ENCODE data around the gene TAOK2.
A peak's percentile ranks its signal among the peaks of the same experiment; 100 is the strongest.

Gene TAOK2

DNA sequence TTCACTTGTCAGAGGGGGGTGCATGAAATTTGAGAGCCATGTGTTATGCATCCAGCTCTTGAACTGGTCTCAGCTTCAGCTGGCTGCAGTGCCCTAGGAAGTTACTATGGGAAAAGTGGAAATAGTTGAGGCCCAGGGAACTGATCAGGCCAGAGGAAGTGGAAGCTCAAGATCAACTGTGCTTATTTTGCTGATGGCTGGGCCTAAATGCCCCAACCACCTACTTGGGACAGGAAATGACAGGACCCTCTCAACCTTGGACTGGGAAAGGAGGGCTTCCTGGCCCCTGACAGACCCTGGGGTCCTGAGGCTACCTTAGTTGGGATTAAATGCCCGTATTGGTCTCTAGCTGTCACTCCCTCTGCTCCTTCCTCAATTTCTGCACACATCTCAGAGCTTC lies 1.2 kb upstream of the TAOK2 start:
- Histone ChIP-seq H3K4me3 (ENCODE audit: low read length) (no peak overlapping the region), H2BK15ac (replicated peaks; ENCODE audit: low read depth) (no peak overlapping the region), H2BK5ac (ENCODE audit: low read length) (no peak overlapping the region), H3K56ac (ENCODE audit: low read length) (no peak overlapping the region), H3K79me2 (ENCODE audit: control insufficient read depth, insufficient read depth, low read length) (peaks cover 28% of the 10 kb centered on the region), H4K5ac (ENCODE audit: low read length) (no peak overlapping the region), H3K4me1 (ENCODE audit: control insufficient read depth, low read depth, low read length) (peaks cover 12% of the 10 kb centered on the region), H3K18ac (ENCODE audit: low read length) (no peak overlapping the region), H3K36me3 (ENCODE audit: control insufficient read depth, insufficient read depth, low read length) (no peaks in the 10 kb centered on the region), H2BK120ac (ENCODE audit: low read depth, low read length) (no peak overlapping the region), H3K4ac (ENCODE audit: low read depth, low read length) (no peak overlapping the region), H2AK5ac (ENCODE audit: low read length) (no peak overlapping the region), H3K4me2 (ENCODE audit: low read length) (no peak overlapping the region), H3K9ac (ENCODE audit: low read length) (no peak overlapping the region), H3K79me1 (ENCODE audit: low read length) (peaks cover 21% of the 10 kb centered on the region), H3K23ac (ENCODE audit: low read length) (no peak overlapping the region), H3K27ac (ENCODE audit: low read depth, low read length) (no peak overlapping the region), H3K27me3 (ENCODE audit: insufficient read depth, low read length, poor library complexity) (no peaks in the 10 kb centered on the region), H4K8ac (ENCODE audit: low read depth, low read length) (no peak overlapping the region)
- no peak for DNase-seq
- WGBS (ENCODE audit: extremely low coverage, insufficient coverage, low lambda C conversion rate): no CpG with 5 or more reads among the region's 1 CpG

DNA sequence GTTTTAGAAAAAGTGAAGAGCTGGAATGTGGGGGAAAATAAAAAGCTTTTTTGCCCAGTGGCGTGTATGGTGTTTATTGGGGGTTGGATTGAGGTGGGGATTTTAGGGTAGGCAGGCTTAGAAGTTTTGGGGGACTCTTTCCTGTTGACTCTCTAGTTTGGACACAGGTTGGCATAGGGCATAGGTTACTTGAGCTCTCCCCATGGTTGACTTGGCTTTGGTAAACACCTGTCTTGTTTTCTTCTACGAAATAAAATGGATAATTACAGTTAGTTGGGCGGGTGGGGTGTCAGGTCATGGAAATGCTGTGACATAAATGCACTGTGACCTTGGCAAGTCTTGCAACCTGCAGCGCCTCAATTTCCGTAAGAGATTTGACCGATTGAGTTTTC lies 680 bp upstream of the TAOK2 start:
- H3K27ac ChIP-seq (ENCODE audit: low read depth, low read length): no peak overlapping the region
- no peak overlapping the region for H4K8ac ChIP-seq (ENCODE audit: low read depth, low read length)
- no peak overlapping the region for H3K23ac ChIP-seq (ENCODE audit: low read length)
- H2BK120ac ChIP-seq (ENCODE audit: low read depth, low read length): no peak overlapping the region
- DNase-seq: no peak
- peaks cover 28% of the 10 kb centered on the region for H3K79me2 ChIP-seq (ENCODE audit: control insufficient read depth, insufficient read depth, low read length)
- no peak overlapping the region for H3K56ac ChIP-seq (ENCODE audit: low read length)
- peaks cover 12% of the 10 kb centered on the region for H3K4me1 ChIP-seq (ENCODE audit: control insufficient read depth, low read depth, low read length)
- WGBS (ENCODE audit: extremely low coverage, insufficient coverage, low lambda C conversion rate): 100% methylated on average over 1 of the region's 6 CpGs
- H3K18ac ChIP-seq (ENCODE audit: low read length): no peak overlapping the region
- no peak overlapping the region for H2BK5ac ChIP-seq (ENCODE audit: low read length)
- H3K9ac ChIP-seq (ENCODE audit: low read length): no peak overlapping the region
- H4K5ac ChIP-seq (ENCODE audit: low read length): no peak overlapping the region
- no peaks in the 10 kb centered on the region for H3K36me3 ChIP-seq (ENCODE audit: control insufficient read depth, insufficient read depth, low read length)
- no peaks in the 10 kb centered on the region for H3K27me3 ChIP-seq (ENCODE audit: insufficient read depth, low read length, poor library complexity)
- H2AK5ac ChIP-seq (ENCODE audit: low read length): no peak overlapping the region
- H2BK15ac ChIP-seq (replicated peaks; ENCODE audit: low read depth): no peak overlapping the region
- peaks cover 23% of the 10 kb centered on the region for H3K79me1 ChIP-seq (ENCODE audit: low read length)
- H3K4me2 ChIP-seq (ENCODE audit: low read length): no peak overlapping the region
- peak overlapping the region; percentile 15 for H3K4me3 ChIP-seq (ENCODE audit: low read length)
- no peak overlapping the region for H3K4ac ChIP-seq (ENCODE audit: low read depth, low read length)

- Histone ChIP-seq H2BK15ac (replicated peaks; ENCODE audit: low read depth) (no peak overlapping the region), H3K9ac (ENCODE audit: low read length) (peak overlapping the region; percentile 90), H3K36me3 (ENCODE audit: control insufficient read depth, insufficient read depth, low read length) (peaks cover 2% of the 10 kb centered on the region), H2BK5ac (ENCODE audit: low read length) (no peak overlapping the region), H3K4me3 (ENCODE audit: low read length) (peak overlapping the region; percentile 88), H3K79me2 (ENCODE audit: control insufficient read depth, insufficient read depth, low read length) (peaks cover 28% of the 10 kb centered on the region), H4K5ac (ENCODE audit: low read length) (no peak overlapping the region), H3K18ac (ENCODE audit: low read length) (peak overlapping the region; percentile 35), H3K79me1 (ENCODE audit: low read length) (peaks cover 27% of the 10 kb centered on the region), H3K4me1 (ENCODE audit: control insufficient read depth, low read depth, low read length) (peaks cover 12% of the 10 kb centered on the region), H3K56ac (ENCODE audit: low read length) (peak overlapping the region; percentile 97), H3K27me3 (ENCODE audit: insufficient read depth, low read length, poor library complexity) (no peaks in the 10 kb centered on the region), H3K4me2 (ENCODE audit: low read length) (peak overlapping the region; percentile 21), H2AK5ac (ENCODE audit: low read length) (no peak overlapping the region), H3K27ac (ENCODE audit: low read depth, low read length) (peak overlapping the region; percentile 78), H3K23ac (ENCODE audit: low read length) (no peak overlapping the region), H2BK120ac (ENCODE audit: low read depth, low read length) (no peak overlapping the region), H4K8ac (ENCODE audit: low read depth, low read length) (no peak overlapping the region), H3K4ac (ENCODE audit: low read depth, low read length) (peak overlapping the region; percentile 62)
- no peak for DNase-seq
- WGBS (ENCODE audit: extremely low coverage, insufficient coverage, low lambda C conversion rate): no CpG with 5 or more reads among the region's 31 CpGs
Observed at GRCh38 chr16:29974291-29975133, 844 bp downstream of the TAOK2 start.

GRCh38 chr16:29975134-29975538 lies 1.5 kb downstream of the TAOK2 start:
- Histone ChIP-seq H2AK5ac (ENCODE audit: low read length) (no peak overlapping the region), H3K56ac (ENCODE audit: low read length) (peak overlapping the region; percentile 97), H4K8ac (ENCODE audit: low read depth, low read length) (no peak overlapping the region), H2BK15ac (replicated peaks; ENCODE audit: low read depth) (no peak overlapping the region), H3K4me3 (ENCODE audit: low read length) (peak overlapping the region; percentile 88), H3K4me2 (ENCODE audit: low read length) (peak overlapping the region; percentile 21), H3K9ac (ENCODE audit: low read length) (peak overlapping the region; percentile 90), H3K36me3 (ENCODE audit: control insufficient read depth, insufficient read depth, low read length) (peaks cover 4% of the 10 kb centered on the region), H4K5ac (ENCODE audit: low read length) (no peak overlapping the region), H3K27ac (ENCODE audit: low read depth, low read length) (no peak overlapping the region), H3K23ac (ENCODE audit: low read length) (no peak overlapping the region), H2BK5ac (ENCODE audit: low read length) (no peak overlapping the region), H3K79me1 (ENCODE audit: low read length) (peaks cover 27% of the 10 kb centered on the region), H3K18ac (ENCODE audit: low read length) (no peak overlapping the region), H2BK120ac (ENCODE audit: low read depth, low read length) (no peak overlapping the region), H3K4ac (ENCODE audit: low read depth, low read length) (no peak overlapping the region), H3K79me2 (ENCODE audit: control insufficient read depth, insufficient read depth, low read length) (peaks cover 28% of the 10 kb centered on the region), H3K27me3 (ENCODE audit: insufficient read depth, low read length, poor library complexity) (no peaks in the 10 kb centered on the region), H3K4me1 (ENCODE audit: control insufficient read depth, low read depth, low read length) (peaks cover 12% of the 10 kb centered on the region)
- no peak for DNase-seq
- no CpG with 5 or more reads among the region's 5 CpGs for WGBS (ENCODE audit: extremely low coverage, insufficient coverage, low lambda C conversion rate)

- Histone ChIP-seq H3K23ac (ENCODE audit: low read length) (no peak overlapping the region), H2BK5ac (ENCODE audit: low read length) (no peak overlapping the region), H3K4me3 (ENCODE audit: low read length) (no peak overlapping the region), H3K4ac (ENCODE audit: low read depth, low read length) (no peak overlapping the region), H3K18ac (ENCODE audit: low read length) (no peak overlapping the region), H3K27me3 (ENCODE audit: insufficient read depth, low read length, poor library complexity) (no peaks in the 10 kb centered on the region), H3K79me1 (ENCODE audit: low read length) (peaks cover 27% of the 10 kb centered on the region), H2AK5ac (ENCODE audit: low read length) (no peak overlapping the region), H3K79me2 (ENCODE audit: control insufficient read depth, insufficient read depth, low read length) (peaks cover 28% of the 10 kb centered on the region), H4K5ac (ENCODE audit: low read length) (no peak overlapping the region), H3K56ac (ENCODE audit: low read length) (peak overlapping the region; percentile 51), H3K4me1 (ENCODE audit: control insufficient read depth, low read depth, low read length) (peaks cover 12% of the 10 kb centered on the region), H4K8ac (ENCODE audit: low read depth, low read length) (no peak overlapping the region), H2BK120ac (ENCODE audit: low read depth, low read length) (no peak overlapping the region), H3K9ac (ENCODE audit: low read length) (peak overlapping the region; percentile 57), H2BK15ac (replicated peaks; ENCODE audit: low read depth) (no peak overlapping the region), H3K4me2 (ENCODE audit: low read length) (peak overlapping the region; percentile 36), H3K36me3 (ENCODE audit: control insufficient read depth, insufficient read depth, low read length) (peaks cover 4% of the 10 kb centered on the region), H3K27ac (ENCODE audit: low read depth, low read length) (no peak overlapping the region)
- WGBS (ENCODE audit: extremely low coverage, insufficient coverage, low lambda C conversion rate): no CpG with 5 or more reads among the region's 6 CpGs
- no peak for DNase-seq
Observed at GRCh38 chr16:29975811-29976511, 2.3 kb downstream of the TAOK2 start.

All from mesendoderm (in vitro differentiated cells).